ENCODE data around the gene ITIH1. TPM values are rescaled to one million over a fixed set of nuclear protein-coding genes. Genes with fewer than 3 reads are reported as not detected.
A peak's percentile ranks its signal among the peaks of the same experiment; 100 is the strongest.

Gene ITIH1
- total RNA-seq, 1 donor from 2014 or later: not detected

- DNase-seq (ENCODE audit: low read depth): no peak
Observed at GRCh38 chr3:52836471-52836845, 59.1 kb downstream of the ITIH1 start.

DNA sequence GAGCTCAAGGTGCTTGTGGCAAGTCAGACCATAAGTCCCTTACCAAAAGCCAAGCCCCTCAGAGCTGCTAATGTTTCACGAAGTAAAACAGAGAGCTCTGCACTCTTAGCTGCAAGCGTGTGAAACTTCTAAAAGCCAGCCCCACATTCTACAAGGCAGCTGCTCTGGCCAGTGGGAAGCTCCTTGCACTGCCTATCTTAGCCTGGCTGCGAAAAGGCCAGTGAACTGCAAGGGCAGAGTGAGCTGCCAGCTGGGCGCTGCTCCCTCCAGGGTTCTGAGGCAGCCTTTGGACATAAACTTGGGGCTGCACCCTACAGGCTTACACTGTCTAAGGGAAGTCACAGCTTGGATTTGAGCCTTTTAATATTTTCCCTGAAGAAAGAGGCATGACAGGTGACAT lies 59.6 kb downstream of the ITIH1 start:
- DNase-seq (ENCODE audit: low read depth): peak; percentile 83

DNA sequence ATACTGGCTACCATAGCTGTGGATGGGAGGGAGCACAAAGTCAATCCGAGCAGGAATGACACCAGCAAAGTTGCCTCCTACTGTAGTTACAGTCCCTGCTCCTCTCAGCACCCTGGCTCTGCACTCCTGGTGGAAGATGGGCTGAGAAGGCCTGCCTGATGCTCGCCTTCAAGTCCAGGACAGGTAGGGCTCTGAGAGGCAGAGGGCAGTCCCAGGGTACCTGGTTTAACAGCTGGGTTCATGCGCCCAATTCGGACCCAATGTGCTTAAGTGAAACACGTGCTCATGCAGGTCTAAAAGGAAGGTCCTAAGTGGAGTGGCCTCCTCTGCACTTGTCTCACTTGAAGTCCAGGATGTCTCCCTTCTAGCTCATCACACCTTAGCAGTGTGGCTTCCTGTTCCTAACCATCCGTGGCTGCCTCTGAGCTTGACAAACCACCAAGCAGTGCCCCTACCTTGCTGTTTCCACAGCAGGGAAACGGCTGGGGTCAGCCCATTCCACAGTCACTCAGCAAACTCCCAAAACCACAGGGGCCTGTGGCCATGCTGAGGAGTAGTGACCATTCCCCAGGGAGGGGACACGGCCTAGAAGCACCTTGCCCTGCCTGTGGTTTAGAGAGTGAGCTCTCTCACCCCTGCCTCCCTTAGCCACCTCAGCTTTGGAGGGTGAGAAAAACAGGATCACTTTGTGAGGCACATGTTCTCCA lies 61.3 kb downstream of the ITIH1 start:
- no peak for DNase-seq (ENCODE audit: low read depth)

DNA sequence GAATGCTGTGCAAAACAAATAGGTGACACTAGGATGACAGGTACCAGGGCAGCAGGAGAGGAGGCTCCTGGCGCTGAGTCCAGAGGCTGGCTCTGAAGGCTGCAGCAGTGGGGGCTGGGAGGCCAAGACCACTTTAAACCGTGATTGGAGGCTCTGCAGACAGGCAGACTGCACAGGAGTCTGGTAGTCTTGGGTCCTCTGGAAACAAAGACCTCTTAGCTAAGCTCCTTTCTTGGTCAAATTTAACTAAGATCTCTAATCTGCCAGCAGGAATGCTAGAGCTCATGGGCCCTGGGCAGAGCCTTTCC lies 61.8 kb downstream of the ITIH1 start:
- DNase-seq (ENCODE audit: low read depth): no peak

DNA sequence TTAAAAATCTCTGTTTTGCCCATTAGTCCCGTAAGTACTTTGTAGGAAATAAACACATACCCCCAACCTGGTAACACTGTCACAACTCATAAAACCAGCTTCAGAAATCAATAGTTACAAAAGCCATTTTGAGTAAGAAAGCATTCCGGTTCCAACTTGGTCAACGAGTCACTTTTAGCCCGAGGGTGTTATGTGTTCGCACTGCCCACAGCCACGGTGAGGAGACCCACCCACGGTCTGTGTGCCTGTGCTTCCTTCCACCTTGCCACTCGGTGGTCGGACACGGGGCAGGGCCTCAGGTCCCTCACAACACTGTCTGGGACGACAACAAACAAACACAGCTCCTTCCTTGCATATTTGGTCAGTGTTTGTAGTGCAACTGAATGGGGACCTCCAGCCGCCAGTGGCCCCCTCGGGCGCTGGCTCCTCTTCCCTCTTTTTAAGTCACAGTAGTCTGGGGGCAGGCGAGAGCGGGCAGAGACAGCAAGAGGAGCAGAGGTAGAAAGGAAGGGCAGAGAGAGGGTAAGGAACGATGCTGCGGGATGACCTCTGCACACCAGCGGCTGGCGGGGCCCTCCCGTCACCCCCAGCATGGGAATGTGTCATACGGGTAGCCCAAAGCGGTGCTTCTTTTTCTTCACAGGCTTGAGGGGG lies 62.6 kb downstream of the ITIH1 start:
- DNase-seq (ENCODE audit: low read depth): no peak

DNA sequence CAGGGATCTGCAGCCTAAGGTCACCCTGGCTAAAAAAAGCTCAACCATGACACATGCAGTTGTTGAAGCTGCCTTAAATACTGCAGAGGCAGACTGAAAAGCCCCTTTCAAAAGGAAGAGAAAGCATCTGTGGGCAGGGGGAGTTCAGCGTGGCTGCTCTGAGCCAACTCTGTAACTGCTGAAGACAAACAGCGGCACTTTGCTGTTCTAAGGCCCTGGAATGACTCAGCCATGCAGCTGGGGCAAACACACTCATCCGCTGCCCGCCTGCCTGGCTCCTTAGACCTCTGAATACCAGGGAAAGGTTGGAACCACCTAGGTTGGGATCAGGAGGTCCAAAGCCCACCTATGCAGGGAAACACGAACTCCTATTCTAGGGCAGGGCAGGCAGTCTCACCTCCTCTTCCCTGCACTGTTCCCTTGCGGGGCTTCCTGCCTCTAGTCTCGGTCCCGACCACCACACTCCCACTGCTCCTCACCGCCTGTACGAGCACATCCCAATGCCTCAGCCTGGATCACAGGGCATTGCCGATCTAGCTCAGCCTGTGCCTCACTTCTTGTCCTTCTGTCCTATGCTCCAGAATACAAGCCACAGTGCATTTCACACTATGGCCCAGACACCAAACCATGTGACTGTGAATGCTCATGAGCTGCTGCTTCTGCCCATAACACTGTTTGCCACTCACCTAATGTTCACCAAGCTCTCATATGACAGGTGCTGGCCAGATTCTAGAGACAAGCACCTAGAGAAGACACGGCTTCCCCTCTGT lies 64.0 kb downstream of the ITIH1 start:
- DNase-seq (ENCODE audit: low read depth): peak; percentile 45

Other genes starting within 250 kb of the ITIH1 start
- gene NT5DC2, start 243.7 kb upstream of the ITIH1 start, total RNA-seq: 45.0 and 50.3 TPM in 2 replicates
- gene UQCC5, start 241.0 kb upstream of the ITIH1 start, total RNA-seq: 1.6 and 22.1 TPM in 2 replicates
- gene PBRM1, start 91.7 kb upstream of the ITIH1 start, total RNA-seq: 54.0 and 58.2 TPM in 2 replicates
- 125 and 153 TPM in 2 replicates for gene GNL3, start 91.6 kb upstream of the ITIH1 start, total RNA-seq
- gene GLT8D1, start 71.8 kb upstream of the ITIH1 start, total RNA-seq: 84.7 and 106 TPM in 2 replicates
- gene SPCS1, start 71.5 kb upstream of the ITIH1 start, total RNA-seq: 141 and 206 TPM in 2 replicates
- 11.1 and 14.0 TPM in 2 replicates for gene NEK4, start 6.7 kb upstream of the ITIH1 start, total RNA-seq
- gene ITIH3, start 17.2 kb downstream of the ITIH1 start, total RNA-seq: not detected in 2 replicates
- 5.0 and 5.4 TPM in 2 replicates for gene ITIH4, start 53.1 kb downstream of the ITIH1 start, total RNA-seq
- gene MUSTN1, start 57.4 kb downstream of the ITIH1 start, total RNA-seq: 78.0 and 84.9 TPM in 2 replicates
- 8.9 and 9.2 TPM in 2 replicates for gene STIMATE, start 119.9 kb downstream of the ITIH1 start, total RNA-seq

Measured in myocyte (in vitro differentiated cells).